ENCODE results near the gene CALN1. TPM values are rescaled to one million over a fixed set of nuclear protein-coding genes. Genes with fewer than 3 reads are reported as not detected.

Gene CALN1
- total and polyA plus RNA-seq, 9 of the 15 experiments (the other 6 are each of a cell fraction or from before 2014, with no cell fraction given), result 1.4 to 7.5 (median 3.3) TPM

- TF ChIP-seq ZNF197 (CRISPR knock-in tag; IDR thresholded peaks at IDR 0.05; ENCODE audit: low read depth), result no peak
- no peak for TF ChIP-seq MEF2A (IDR thresholded peaks at IDR 0.05; ENCODE audit: control insufficient read depth, low read depth, low read length)
- TF ChIP-seq NRF1 (conservative IDR thresholded peaks at IDR 0.05 in 1 of 2, IDR thresholded peaks at IDR 0.05 in 1 of 2), result no peak
These were observed 386.7 kb downstream of the CALN1 start (continued) for GRCh38 chr7:72025381-72025960.

- H3K27me3 ChIP-seq (ENCODE audit: control insufficient read depth in 2 of 2, insufficient read depth in 2 of 2, low read length in 2 of 2), result no peaks in the 10 kb centered on the region
- H3K4me1 ChIP-seq (replicated peaks in 1 of 2; ENCODE audit: control insufficient read depth in 2 of 2, insufficient read depth in 2 of 2, low read length in 2 of 2), result no peaks in the 10 kb centered on the region
- H3K9ac ChIP-seq (ENCODE audit: insufficient read depth in 1 of 2, low read depth in 2 of 2, low read length in 2 of 2), result no peak overlapping the region
- no TSS peak for BruUV-seq (replicated peaks)
- in situ Hi-C loops (cut with MboI) (no loop called here), intact Hi-C loops (cut with micrococcal nuclease) (no loop called here)
- no peak overlapping the region for H3K27ac ChIP-seq (ENCODE audit: extremely low read depth, low read depth, low read length)
- ATAC-seq (no peak), FAIRE-seq (no peak), DNase-seq (ENCODE audit: extremely low read depth in 1 of 4, low spot score in 3 of 4) (no peak)
- no peaks in the 10 kb centered on the region for H3K79me2 ChIP-seq (ENCODE audit: control insufficient read depth, insufficient read depth, low read length)
- no peak overlapping the region for H3K4me3 ChIP-seq
- ChIA-PET CTCF (ENCODE audit: low intra/inter-chr PET ratio) (no interaction called here), POLR2A (no interaction called here)
- no peaks in the 10 kb centered on the region for H3K9me1 ChIP-seq (ENCODE audit: control insufficient read depth, insufficient read depth, low read length)
- no peak overlapping the region for H3K4me2 ChIP-seq (ENCODE audit: insufficient read depth, low read length)
- 7% methylated on average over 4 of the region's 4 CpGs for WGBS (ENCODE audit: insufficient coverage, low coverage, missing lambda C conversion rate)
- no peak overlapping the region for H2AFZ ChIP-seq (ENCODE audit: low read depth, low read length)
- no peaks in the 10 kb centered on the region for H3K9me3 ChIP-seq (replicated peaks; ENCODE audit: control insufficient read depth, insufficient read depth, low read depth, low read length)
- no peaks in the 10 kb centered on the region for H3K36me3 ChIP-seq (ENCODE audit: control insufficient read depth, insufficient read depth, low read length)
- H4K20me1 ChIP-seq (replicated peaks; ENCODE audit: control insufficient read depth, insufficient read depth, low read length), result no peaks in the 10 kb centered on the region
- no peak for TF ChIP-seq ZC3H11A (IDR thresholded peaks at IDR 0.05; ENCODE audit: low read depth, low read length)
- TF ChIP-seq MBD1 (CRISPR knock-in tag; IDR thresholded peaks at IDR 0.05), result no peak
- no peak for TF ChIP-seq ZFP36 (IDR thresholded peaks at IDR 0.05; ENCODE audit: low read depth, low read length, partially characterized antibody)
- TF ChIP-seq GMEB1 (CRISPR knock-in tag; IDR thresholded peaks at IDR 0.05), result no peak
- TF ChIP-seq FOXM1 (IDR thresholded peaks at IDR 0.05; ENCODE audit: low read depth), result no peak
- no peak for TF ChIP-seq FOXM1 (CRISPR knock-in tag; IDR thresholded peaks at IDR 0.05; ENCODE audit: low read depth)
- no peak for TF ChIP-seq SRSF1 (IDR thresholded peaks at IDR 0.05; ENCODE audit: low read depth, low read length)
- TF ChIP-seq PATZ1 (CRISPR knock-in tag; IDR thresholded peaks at IDR 0.05; ENCODE audit: borderline replicate concordance), result no peak
- no peak for TF ChIP-seq YY1 (IDR thresholded peaks at IDR 0.05; ENCODE audit: borderline replicate concordance in 1 of 3, control insufficient read depth in 1 of 3, extremely low read depth in 1 of 3, insufficient read depth in 3 of 3, insufficient read length in 1 of 3, insufficient replicate concordance in 2 of 3, low read depth in 1 of 3, low read length in 2 of 3)
These were observed 388.2 kb downstream of the CALN1 start for GRCh38 chr7:72023926-72024325.
